Measurements from ENCODE around the gene SLC2A9.

Gene SLC2A9

DNA sequence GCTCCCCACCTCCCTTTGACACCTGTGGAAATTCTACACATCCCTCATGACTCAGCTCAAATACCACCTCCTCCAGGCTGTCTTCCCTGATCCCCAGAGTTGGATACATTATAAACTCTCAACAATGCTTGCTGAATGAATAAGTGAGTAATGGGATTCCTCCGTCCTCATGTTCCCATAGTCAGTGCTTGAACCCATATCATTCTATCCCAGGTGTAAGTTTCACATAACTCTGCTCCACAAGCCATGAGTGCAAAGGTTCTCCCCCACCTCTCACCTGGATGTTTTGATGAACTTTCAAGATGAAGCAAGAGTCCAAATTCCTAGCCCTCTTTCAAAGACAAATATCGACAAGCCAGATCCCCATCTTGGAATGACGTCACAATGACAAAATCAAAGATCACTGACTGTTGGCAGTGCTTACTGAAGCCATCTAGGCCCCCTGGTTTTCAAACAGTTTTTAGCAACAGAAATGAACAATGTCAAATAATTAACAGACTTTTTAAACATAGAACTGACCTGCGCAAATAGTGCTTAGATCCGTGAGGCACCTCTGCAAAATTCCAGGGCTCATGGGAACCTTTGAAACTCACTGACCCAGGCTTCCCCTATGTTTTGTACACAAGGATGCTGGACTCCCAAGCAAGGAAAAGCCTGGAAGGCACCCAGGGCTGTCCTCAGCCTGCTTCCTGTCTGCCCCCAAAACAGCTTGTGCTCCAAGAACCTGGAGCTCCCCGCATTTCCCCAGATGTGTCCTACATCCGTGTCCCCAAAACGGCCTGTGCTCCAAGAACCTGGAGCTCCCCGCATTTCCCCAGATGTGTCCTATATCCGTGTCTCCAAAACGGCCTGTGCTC, 4.0 kb downstream of the SLC2A9 start:
- no peak for DNase-seq (ENCODE audit: low read depth, low spot score)
- Histone ChIP-seq H3K9me3 (ENCODE audit: insufficient read depth, low read length) (no peaks in the 10 kb centered on the region), H3K36me3 (ENCODE audit: insufficient read depth, insufficient read length, low read length) (no peaks in the 10 kb centered on the region), H3K4me3 (ENCODE audit: insufficient read length, low read depth) (no peak overlapping the region), H3K27me3 (ENCODE audit: insufficient read depth, insufficient read length) (peaks cover 20% of the 10 kb centered on the region), H3K4me1 (ENCODE audit: insufficient read depth, insufficient read length) (peaks cover 6% of the 10 kb centered on the region), H3K9ac (ENCODE audit: insufficient read length, low read depth) (no peak overlapping the region)
- TF ChIP-seq YY1 (IDR thresholded peaks at IDR 0.05; ENCODE audit: insufficient read depth, insufficient read length) (no peak), ZNF274 (IDR thresholded peaks at IDR 0.05; ENCODE audit: low read depth, low read length) (no peak), SUZ12 (IDR thresholded peaks at IDR 0.05; ENCODE audit: extremely low read depth, insufficient read depth, insufficient read length) (no peak)

DNA sequence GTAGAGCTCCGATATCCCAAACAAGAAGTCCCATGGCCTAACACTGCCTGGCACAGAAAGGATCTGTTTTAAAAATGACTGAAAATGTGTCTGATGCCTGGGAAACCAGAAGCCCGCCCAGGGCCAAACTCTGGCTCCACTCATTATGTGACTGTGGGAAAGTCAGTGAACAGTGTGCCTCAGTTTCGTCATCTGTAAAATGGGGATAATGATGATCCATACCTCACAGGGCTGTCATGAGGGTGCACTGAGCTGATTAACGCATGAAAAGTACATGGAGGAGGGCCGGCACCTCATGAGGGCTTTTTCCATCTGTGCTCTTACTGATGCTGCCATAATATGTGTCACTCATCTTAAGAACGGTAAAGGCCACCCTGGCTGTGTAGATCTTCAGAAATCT, 5.1 kb downstream of the SLC2A9 start:
- Histone ChIP-seq H3K9ac (ENCODE audit: insufficient read length, low read depth) (no peak overlapping the region), H3K27me3 (ENCODE audit: insufficient read depth, insufficient read length) (peaks cover 20% of the 10 kb centered on the region), H3K36me3 (ENCODE audit: insufficient read depth, insufficient read length, low read length) (no peaks in the 10 kb centered on the region), H3K9me3 (ENCODE audit: insufficient read depth, low read length) (no peaks in the 10 kb centered on the region), H3K4me1 (ENCODE audit: insufficient read depth, insufficient read length) (peaks cover 6% of the 10 kb centered on the region), H3K4me3 (ENCODE audit: insufficient read length, low read depth) (no peak overlapping the region)
- TF ChIP-seq ZNF274 (IDR thresholded peaks at IDR 0.05; ENCODE audit: low read depth, low read length) (no peak), YY1 (IDR thresholded peaks at IDR 0.05; ENCODE audit: insufficient read depth, insufficient read length) (no peak), SUZ12 (IDR thresholded peaks at IDR 0.05; ENCODE audit: extremely low read depth, insufficient read depth, insufficient read length) (no peak)
- DNase-seq (ENCODE audit: low read depth, low spot score): no peak

DNA sequence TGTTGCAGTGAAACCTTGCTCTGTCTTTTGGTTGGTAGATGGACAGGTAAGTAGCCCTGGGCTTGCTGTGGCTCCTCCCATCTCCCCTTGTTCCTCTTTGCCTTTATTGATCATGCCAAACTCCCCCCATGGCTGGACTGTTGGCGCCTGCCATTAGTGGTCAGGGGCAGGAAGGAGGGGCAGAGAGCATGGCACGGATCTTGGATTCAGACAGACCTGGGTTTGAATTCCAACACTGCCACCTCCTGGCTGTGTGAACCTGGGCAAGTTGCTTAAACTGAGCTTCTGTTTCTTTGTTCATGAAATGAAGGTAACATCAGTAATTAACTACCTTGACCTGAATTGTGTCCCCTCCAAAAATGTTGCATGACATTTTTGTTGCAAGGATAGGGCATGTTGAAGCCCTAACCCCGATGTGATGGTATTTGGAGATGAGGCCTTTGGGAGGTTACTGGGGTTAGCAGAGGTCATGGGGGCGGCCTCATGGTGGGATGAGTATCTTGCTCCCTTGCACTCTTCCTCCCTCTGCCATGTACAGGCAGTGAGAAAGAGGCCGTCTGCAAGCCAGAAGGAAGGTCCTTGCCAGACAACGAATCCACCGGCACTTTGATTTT, 6.0 kb downstream of the SLC2A9 start:
- H3K4me1 ChIP-seq (ENCODE audit: insufficient read depth, insufficient read length): peaks cover 4% of the 10 kb centered on the region

DNA sequence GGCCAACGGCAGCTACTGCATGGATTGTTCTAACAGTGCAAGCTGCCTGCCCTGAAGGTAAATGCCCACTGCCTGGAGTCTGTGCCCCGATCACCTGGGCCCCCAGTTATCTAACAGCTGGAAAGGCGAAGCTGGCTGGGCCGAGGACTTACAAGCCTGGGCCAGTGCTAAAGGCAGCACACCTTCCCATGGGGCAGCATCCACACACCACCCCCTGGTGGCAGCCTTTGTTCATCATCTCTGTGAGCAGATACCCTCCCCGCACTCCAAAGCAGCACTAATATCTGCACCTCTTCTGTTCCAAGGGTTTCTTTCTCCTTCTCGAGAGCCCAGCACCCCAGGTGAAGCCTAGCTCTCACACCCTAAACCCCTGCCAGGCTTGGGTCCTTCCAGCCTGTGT, 7.6 kb downstream of the SLC2A9 start:
- no peaks in the 10 kb centered on the region for H3K27me3 ChIP-seq (ENCODE audit: insufficient read depth, insufficient read length)
- no peak overlapping the region for H3K4me3 ChIP-seq (ENCODE audit: insufficient read length, low read depth)
- H3K9me3 ChIP-seq (ENCODE audit: insufficient read depth, low read length): no peaks in the 10 kb centered on the region
- no peaks in the 10 kb centered on the region for H3K36me3 ChIP-seq (ENCODE audit: insufficient read depth, insufficient read length, low read length)
- H3K4me1 ChIP-seq (ENCODE audit: insufficient read depth, insufficient read length): no peaks in the 10 kb centered on the region
- DNase-seq (ENCODE audit: low read depth, low spot score): peak; percentile 50
- peak overlapping the region; percentile 24 for H3K9ac ChIP-seq (ENCODE audit: insufficient read length, low read depth)
- TF ChIP-seq YY1 (IDR thresholded peaks at IDR 0.05; ENCODE audit: insufficient read depth, insufficient read length) (no peak), ZNF274 (IDR thresholded peaks at IDR 0.05; ENCODE audit: low read depth, low read length) (no peak), SUZ12 (IDR thresholded peaks at IDR 0.05; ENCODE audit: extremely low read depth, insufficient read depth, insufficient read length) (no peak)

More for the DNA sequence above, 6.0 kb downstream of the SLC2A9 start:
- DNase-seq (ENCODE audit: low read depth, low spot score): peak; percentile 59
- Histone ChIP-seq H3K27me3 (ENCODE audit: insufficient read depth, insufficient read length) (peaks cover 11% of the 10 kb centered on the region), H3K9me3 (ENCODE audit: insufficient read depth, low read length) (no peaks in the 10 kb centered on the region), H3K36me3 (ENCODE audit: insufficient read depth, insufficient read length, low read length) (no peaks in the 10 kb centered on the region), H3K4me3 (ENCODE audit: insufficient read length, low read depth) (no peak overlapping the region), H3K9ac (ENCODE audit: insufficient read length, low read depth) (no peak overlapping the region)
- TF ChIP-seq YY1 (IDR thresholded peaks at IDR 0.05; ENCODE audit: insufficient read depth, insufficient read length) (no peak), SUZ12 (IDR thresholded peaks at IDR 0.05; ENCODE audit: extremely low read depth, insufficient read depth, insufficient read length) (no peak), ZNF274 (IDR thresholded peaks at IDR 0.05; ENCODE audit: low read depth, low read length) (no peak)

DNA sequence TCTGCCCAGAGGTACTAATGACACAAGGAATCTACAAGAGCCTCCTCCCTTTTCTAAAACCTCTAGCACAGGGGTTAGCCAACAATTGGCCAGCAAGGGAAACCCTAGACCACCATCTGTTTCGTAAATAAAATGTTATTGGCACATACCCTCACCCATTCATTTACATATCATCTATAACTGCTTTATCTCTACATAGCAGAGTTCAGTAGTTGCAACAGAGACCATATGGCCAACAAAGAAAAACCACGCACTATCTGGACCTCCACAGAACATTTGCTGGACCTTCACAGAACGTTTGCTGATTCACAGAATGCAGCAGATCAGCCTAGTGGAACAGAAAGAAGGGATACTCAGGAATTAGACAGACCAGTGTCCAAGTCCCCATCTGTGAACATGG, 9.4 kb downstream of the SLC2A9 start:
- H3K4me3 ChIP-seq (ENCODE audit: insufficient read length, low read depth): no peak overlapping the region
- no peak for DNase-seq (ENCODE audit: low read depth, low spot score)
- TF ChIP-seq ZNF274 (IDR thresholded peaks at IDR 0.05; ENCODE audit: low read depth, low read length) (no peak), SUZ12 (IDR thresholded peaks at IDR 0.05; ENCODE audit: extremely low read depth, insufficient read depth, insufficient read length) (no peak), YY1 (IDR thresholded peaks at IDR 0.05; ENCODE audit: insufficient read depth, insufficient read length) (no peak)

DNA sequence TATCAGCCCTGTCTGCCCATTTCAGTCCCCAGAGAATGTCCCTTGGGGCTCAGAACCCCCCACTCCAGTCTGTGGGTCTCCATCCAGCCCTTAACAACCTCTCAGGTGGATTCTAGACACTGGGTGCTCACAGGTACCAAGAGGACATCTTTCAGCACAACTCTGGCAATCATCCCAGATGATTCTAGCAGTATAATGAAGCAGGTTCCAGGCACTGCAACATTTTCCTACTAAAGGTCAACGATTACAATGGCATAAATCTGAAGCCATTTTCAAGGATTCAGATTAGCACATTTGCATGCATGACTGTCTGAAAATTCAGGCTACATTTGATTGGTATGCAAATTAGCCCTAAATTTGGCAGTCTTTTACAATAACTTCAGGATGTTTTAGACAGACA, 10.0 kb downstream of the SLC2A9 start:
- DNase-seq (ENCODE audit: low read depth, low spot score): no peak
- Histone ChIP-seq H3K36me3 (ENCODE audit: insufficient read depth, insufficient read length, low read length) (no peaks in the 10 kb centered on the region), H3K9ac (ENCODE audit: insufficient read length, low read depth) (no peak overlapping the region), H3K4me3 (ENCODE audit: insufficient read length, low read depth) (no peak overlapping the region), H3K27me3 (ENCODE audit: insufficient read depth, insufficient read length) (no peaks in the 10 kb centered on the region), H3K9me3 (ENCODE audit: insufficient read depth, low read length) (no peaks in the 10 kb centered on the region), H3K4me1 (ENCODE audit: insufficient read depth, insufficient read length) (peaks cover 5% of the 10 kb centered on the region)
- no peak for TF ChIP-seq SUZ12 (IDR thresholded peaks at IDR 0.05; ENCODE audit: extremely low read depth, insufficient read depth, insufficient read length)
- no peak for TF ChIP-seq ZNF274 (IDR thresholded peaks at IDR 0.05; ENCODE audit: low read depth, low read length)
- no peak for TF ChIP-seq YY1 (IDR thresholded peaks at IDR 0.05; ENCODE audit: insufficient read depth, insufficient read length)

More for the DNA sequence above, 9.4 kb downstream of the SLC2A9 start:
- no peaks in the 10 kb centered on the region for H3K9me3 ChIP-seq (ENCODE audit: insufficient read depth, low read length)
- no peak overlapping the region for H3K9ac ChIP-seq (ENCODE audit: insufficient read length, low read depth)
- H3K27me3 ChIP-seq (ENCODE audit: insufficient read depth, insufficient read length): no peaks in the 10 kb centered on the region
- no peaks in the 10 kb centered on the region for H3K36me3 ChIP-seq (ENCODE audit: insufficient read depth, insufficient read length, low read length)
- peaks cover 3% of the 10 kb centered on the region for H3K4me1 ChIP-seq (ENCODE audit: insufficient read depth, insufficient read length)

DNA sequence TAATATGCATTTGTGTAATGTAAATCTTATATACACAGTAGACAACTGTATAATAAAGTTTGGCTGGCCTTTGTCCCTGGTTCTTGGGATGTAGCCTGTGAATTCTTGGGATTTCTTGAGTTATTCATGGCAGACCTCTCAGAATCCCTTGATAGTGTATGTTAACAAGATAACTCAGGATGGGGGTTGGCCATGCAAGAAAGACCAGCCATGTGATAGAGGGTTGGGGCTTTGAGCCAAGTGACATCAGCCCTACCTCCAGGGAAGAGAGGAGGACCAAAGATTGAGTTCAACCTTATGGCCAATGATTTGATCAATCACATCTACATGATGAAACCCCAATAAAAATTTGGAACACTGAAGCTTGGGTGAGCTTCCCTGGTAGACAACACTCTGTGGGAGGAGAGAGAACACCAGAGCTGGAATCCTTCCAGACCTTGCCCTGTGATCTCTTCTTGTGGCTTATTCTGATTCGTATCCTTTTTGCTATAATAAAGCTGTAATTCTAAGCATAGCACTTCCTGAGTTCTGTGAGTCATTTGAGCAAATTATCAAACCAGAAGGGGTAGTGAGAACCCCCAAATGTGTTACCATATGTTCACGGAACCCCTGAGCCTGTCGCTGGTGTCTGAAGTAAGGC, 11.3 kb downstream of the SLC2A9 start:
- Histone ChIP-seq H3K4me1 (ENCODE audit: insufficient read depth, insufficient read length) (peaks cover 5% of the 10 kb centered on the region), H3K27me3 (ENCODE audit: insufficient read depth, insufficient read length) (no peaks in the 10 kb centered on the region), H3K36me3 (ENCODE audit: insufficient read depth, insufficient read length, low read length) (no peaks in the 10 kb centered on the region), H3K9ac (ENCODE audit: insufficient read length, low read depth) (no peak overlapping the region), H3K4me3 (ENCODE audit: insufficient read length, low read depth) (no peak overlapping the region), H3K9me3 (ENCODE audit: insufficient read depth, low read length) (no peaks in the 10 kb centered on the region)
- no peak for TF ChIP-seq SUZ12 (IDR thresholded peaks at IDR 0.05; ENCODE audit: extremely low read depth, insufficient read depth, insufficient read length)
- TF ChIP-seq YY1 (IDR thresholded peaks at IDR 0.05; ENCODE audit: insufficient read depth, insufficient read length): no peak
- TF ChIP-seq ZNF274 (IDR thresholded peaks at IDR 0.05; ENCODE audit: low read depth, low read length): no peak
- DNase-seq (ENCODE audit: low read depth, low spot score): no peak

Measured in NT2/D1 (cell line).